Purkinje cell (primary cell): ENCODE data around the gene HSD17B13. TPM values are rescaled to one million over a fixed set of nuclear protein-coding genes. Genes with fewer than 3 reads are reported as not detected.

Experiments used
- polyA plus RNA-seq: library from polyadenylated mRNA; unstranded; fragments of >200 nt; fragmentation: Nextera tagmentation; gene quantifications from 2 replicates; pipeline ENCODE4 v1.2.1, GENCODE V29; 2014

Gene HSD17B13, protein sequence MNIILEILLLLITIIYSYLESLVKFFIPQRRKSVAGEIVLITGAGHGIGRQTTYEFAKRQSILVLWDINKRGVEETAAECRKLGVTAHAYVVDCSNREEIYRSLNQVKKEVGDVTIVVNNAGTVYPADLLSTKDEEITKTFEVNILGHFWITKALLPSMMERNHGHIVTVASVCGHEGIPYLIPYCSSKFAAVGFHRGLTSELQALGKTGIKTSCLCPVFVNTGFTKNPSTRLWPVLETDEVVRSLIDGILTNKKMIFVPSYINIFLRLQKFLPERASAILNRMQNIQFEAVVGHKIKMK
- polyA plus RNA-seq = 0.31 and 1.1 TPM in 2 replicates

GRCh38 chr4:87322754-87323153 is at the start of gene HSD17B13:
Gene HSD17B13 (minus strand): TSS chr4:87322882. CDS start chr4:87322841, 41 bp downstream.

Other genes with a start within 250 kb of the HSD17B13 start
- 18.0 and 19.7 TPM in 2 replicates for gene KLHL8, start 102.3 kb downstream of the HSD17B13 start, polyA plus RNA-seq
- gene HSD17B11, start 68.3 kb upstream of the HSD17B13 start, polyA plus RNA-seq = 35.5 and 58.4 TPM in 2 replicates
- gene NUDT9, start 99.7 kb upstream of the HSD17B13 start, polyA plus RNA-seq = 66.5 and 79.2 TPM in 2 replicates
- gene SPARCL1, start 206.5 kb upstream of the HSD17B13 start, polyA plus RNA-seq = 209 and 469 TPM in 2 replicates